ENCODE results near the gene LIPA. TPM values are rescaled to one million over a fixed set of nuclear protein-coding genes. Genes with fewer than 3 reads are reported as not detected.
"Not testable (repeated sequence)": the region's sequence is repeated elsewhere in the genome, so short reads cannot be mapped to it uniquely, and the experiment has no call there.

The LIPA gene
- total RNA-seq, 1 donor from 2014 or later: 27.3 TPM

GRCh38 chr10:89173075-89173474 is 78.5 kb downstream of the LIPA start:
- Mint-ChIP-seq H3K4me1 (no peaks in the 10 kb centered on the region), H3K9me3 (no peaks in the 10 kb centered on the region), H3K4me3 (no peak overlapping the region), H3K27ac (no peak overlapping the region), H3K27me3 (ENCODE audit: low read depth) (peaks cover 39% of the 10 kb centered on the region), H3K36me3 (no peaks in the 10 kb centered on the region)
- no peak for DNase-seq (ENCODE audit: low spot score in 2 of 2, unreplicated experiment in 2 of 2)
- no peak for TF ChIP-seq CTCF (IDR thresholded peaks at IDR 0.05; ENCODE audit: unreplicated experiment)

DNA sequence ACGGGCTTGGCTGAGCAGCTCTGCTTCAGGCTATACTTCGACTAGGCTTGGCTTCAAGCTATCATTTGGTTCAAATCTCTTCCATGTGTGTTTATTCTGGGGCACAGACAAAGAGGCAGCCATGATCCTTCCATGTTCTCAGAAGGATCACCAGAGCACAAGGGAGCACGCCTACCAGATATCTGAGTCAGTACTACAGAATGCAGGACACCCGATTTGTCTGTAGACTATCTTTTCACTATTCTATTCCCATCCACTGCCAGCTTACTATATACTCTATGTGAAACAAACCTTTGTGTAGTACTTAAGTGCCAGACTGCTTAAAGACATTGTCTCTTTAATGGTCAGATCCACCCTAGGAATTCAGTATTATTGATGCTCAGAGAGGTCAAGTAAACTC is 79.6 kb downstream of the LIPA start:
- Mint-ChIP-seq H3K9me3 (no peaks in the 10 kb centered on the region), H3K36me3 (no peaks in the 10 kb centered on the region)

DNA sequence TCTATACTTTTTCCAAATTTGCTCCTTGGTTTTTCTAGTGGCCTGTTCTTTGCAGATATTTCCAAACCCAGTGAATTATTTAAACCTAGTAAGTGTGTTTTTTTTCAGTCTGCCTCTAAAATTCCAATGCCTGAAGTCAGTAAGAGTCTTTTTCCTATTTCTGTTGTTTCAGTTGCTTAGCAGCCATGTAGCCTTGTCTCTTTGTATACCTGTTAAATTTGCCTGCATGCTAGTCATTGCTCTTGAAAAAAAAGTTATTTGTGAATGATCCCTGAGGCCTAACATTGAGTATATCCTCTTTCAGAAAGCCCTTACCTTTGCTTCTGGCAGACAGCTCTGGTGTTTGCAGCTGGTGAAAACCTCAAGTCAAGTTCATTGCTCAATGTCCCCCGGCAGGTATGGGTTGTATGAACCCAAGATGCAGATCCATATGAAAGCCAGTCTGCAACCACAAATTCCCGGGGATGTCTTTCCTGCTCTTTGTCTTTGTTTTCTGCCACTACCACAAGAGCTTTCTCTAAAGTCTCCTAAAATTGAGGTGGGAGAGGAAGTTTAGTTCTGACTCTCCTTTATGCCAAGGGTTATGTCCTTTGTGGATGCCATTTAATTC is 80.2 kb downstream of the LIPA start:
- H3K27me3 Mint-ChIP-seq (ENCODE audit: low read depth): peaks cover 48% of the 10 kb centered on the region
- no peaks in the 10 kb centered on the region for H3K36me3 Mint-ChIP-seq
- H3K4me1 Mint-ChIP-seq: no peaks in the 10 kb centered on the region
- no peak for TF ChIP-seq CTCF (IDR thresholded peaks at IDR 0.05; ENCODE audit: unreplicated experiment)
- DNase-seq (ENCODE audit: low spot score in 2 of 2, unreplicated experiment in 2 of 2): no peak
- H3K9me3 Mint-ChIP-seq: no peaks in the 10 kb centered on the region
- no peak overlapping the region for H3K27ac Mint-ChIP-seq
- no peak overlapping the region for H3K4me3 Mint-ChIP-seq

More for the DNA sequence above, 79.6 kb downstream of the LIPA start:
- H3K4me3 Mint-ChIP-seq: no peak overlapping the region
- no peak overlapping the region for H3K27ac Mint-ChIP-seq
- no peak for DNase-seq (ENCODE audit: low spot score in 2 of 2, unreplicated experiment in 2 of 2)
- no peaks in the 10 kb centered on the region for H3K4me1 Mint-ChIP-seq
- H3K27me3 Mint-ChIP-seq (ENCODE audit: low read depth): peaks cover 44% of the 10 kb centered on the region
- no peak for TF ChIP-seq CTCF (IDR thresholded peaks at IDR 0.05; ENCODE audit: unreplicated experiment)

GRCh38 chr10:89168354-89168900 is 83.1 kb downstream of the LIPA start:
- not testable (repeated sequence) for H3K36me3 Mint-ChIP-seq; H3K9me3 Mint-ChIP-seq; H3K4me1 Mint-ChIP-seq; H3K4me3 Mint-ChIP-seq; H3K27ac Mint-ChIP-seq; DNase-seq (ENCODE audit: low spot score in 2 of 2, unreplicated experiment in 2 of 2)
- peaks cover 76% of the 10 kb centered on the region for H3K27me3 Mint-ChIP-seq (ENCODE audit: low read depth)

DNA sequence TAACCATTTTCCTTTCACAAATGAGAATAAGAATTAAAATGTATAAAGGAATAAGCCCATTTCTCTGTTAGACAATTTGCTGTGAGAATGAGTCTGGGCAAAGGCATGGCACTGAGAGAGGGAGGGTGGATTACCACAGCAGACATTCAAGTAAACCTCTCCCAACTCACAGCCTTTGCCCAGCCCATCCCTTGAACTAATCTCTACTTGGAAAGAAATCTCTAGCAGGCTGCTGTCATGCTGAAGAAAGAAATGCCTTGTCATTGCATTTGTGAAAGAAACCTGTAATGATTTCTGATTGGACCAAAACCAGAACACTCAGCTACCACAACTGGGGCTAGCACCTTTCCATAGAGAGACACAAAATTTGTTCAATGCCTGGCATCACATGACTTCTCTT is 83.7 kb downstream of the LIPA start:
- DNase-seq (ENCODE audit: low spot score in 2 of 2, unreplicated experiment in 2 of 2): no peak
- Mint-ChIP-seq H3K27me3 (ENCODE audit: low read depth) (peaks cover 79% of the 10 kb centered on the region), H3K9me3 (no peaks in the 10 kb centered on the region), H3K27ac (no peak overlapping the region), H3K4me3 (no peak overlapping the region), H3K4me1 (no peaks in the 10 kb centered on the region), H3K36me3 (no peaks in the 10 kb centered on the region)
- TF ChIP-seq CTCF (IDR thresholded peaks at IDR 0.05; ENCODE audit: unreplicated experiment): no peak

GRCh38 chr10:89165923-89166322 is 85.7 kb downstream of the LIPA start:
- Mint-ChIP-seq H3K27me3 (ENCODE audit: low read depth) (peaks cover 66% of the 10 kb centered on the region), H3K27ac (no peak overlapping the region)

More at GRCh38 chr10:89165923-89166322, 85.7 kb downstream of the LIPA start:
- TF ChIP-seq CTCF (IDR thresholded peaks at IDR 0.05; ENCODE audit: unreplicated experiment): no peak
- no peak for DNase-seq (ENCODE audit: low spot score in 2 of 2, unreplicated experiment in 2 of 2)
- H3K4me3 Mint-ChIP-seq: no peak overlapping the region
- no peaks in the 10 kb centered on the region for H3K4me1 Mint-ChIP-seq
- H3K36me3 Mint-ChIP-seq: no peaks in the 10 kb centered on the region
- no peaks in the 10 kb centered on the region for H3K9me3 Mint-ChIP-seq
